ENCODE results near the gene SND1.

SND1 gene

DNA sequence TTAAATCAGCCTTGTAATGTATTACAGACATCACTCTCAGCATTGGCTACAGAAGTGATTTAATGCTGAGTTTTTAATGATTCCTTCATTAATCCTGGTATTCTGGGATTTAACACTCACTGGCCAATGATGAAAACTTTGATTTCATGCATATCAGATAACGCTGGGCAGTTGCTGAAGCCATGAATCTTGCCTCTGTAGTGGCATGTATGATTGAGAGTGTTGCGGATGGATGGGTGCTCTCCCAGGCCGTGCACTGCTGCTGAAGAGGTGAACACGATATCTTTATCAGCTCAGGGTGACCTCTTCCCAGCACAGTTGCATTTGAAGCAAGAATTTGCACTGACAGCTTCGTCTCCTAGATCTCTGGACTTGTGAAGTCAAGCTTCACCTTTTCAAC lies 210.5 kb downstream of the SND1 start:
- Histone ChIP-seq H3K4me2 (ENCODE audit: low read length) (no peak overlapping the region), H3K9me3 (ENCODE audit: low read length) (no peaks in the 10 kb centered on the region), H3K27ac (ENCODE audit: low read depth, low read length, poor library complexity, severe bottlenecking) (no peak overlapping the region), H3K4me3 (ENCODE audit: low read depth, low read length, poor library complexity, severe bottlenecking) (no peak overlapping the region), H3K79me2 (ENCODE audit: insufficient read depth, low read length) (no peaks in the 10 kb centered on the region), H2AFZ (ENCODE audit: low read length) (no peak overlapping the region), H3K4me1 (ENCODE audit: insufficient read depth, low read length, severe bottlenecking) (peaks cover under 1% of the 10 kb centered on the region), H3K27me3 (ENCODE audit: insufficient read depth, low read length) (no peaks in the 10 kb centered on the region), H3K36me3 (ENCODE audit: insufficient read depth, low read length) (peaks cover 30% of the 10 kb centered on the region), H3F3A (ENCODE audit: insufficient read depth, low read length) (no peaks in the 10 kb centered on the region), H3K9ac (ENCODE audit: low read length) (no peak overlapping the region), H3K9me2 (ENCODE audit: low read depth, low read length) (no peaks in the 10 kb centered on the region), H4K20me1 (ENCODE audit: insufficient read depth, low read length) (no peaks in the 10 kb centered on the region)
- TF ChIP-seq, protein P1, sequence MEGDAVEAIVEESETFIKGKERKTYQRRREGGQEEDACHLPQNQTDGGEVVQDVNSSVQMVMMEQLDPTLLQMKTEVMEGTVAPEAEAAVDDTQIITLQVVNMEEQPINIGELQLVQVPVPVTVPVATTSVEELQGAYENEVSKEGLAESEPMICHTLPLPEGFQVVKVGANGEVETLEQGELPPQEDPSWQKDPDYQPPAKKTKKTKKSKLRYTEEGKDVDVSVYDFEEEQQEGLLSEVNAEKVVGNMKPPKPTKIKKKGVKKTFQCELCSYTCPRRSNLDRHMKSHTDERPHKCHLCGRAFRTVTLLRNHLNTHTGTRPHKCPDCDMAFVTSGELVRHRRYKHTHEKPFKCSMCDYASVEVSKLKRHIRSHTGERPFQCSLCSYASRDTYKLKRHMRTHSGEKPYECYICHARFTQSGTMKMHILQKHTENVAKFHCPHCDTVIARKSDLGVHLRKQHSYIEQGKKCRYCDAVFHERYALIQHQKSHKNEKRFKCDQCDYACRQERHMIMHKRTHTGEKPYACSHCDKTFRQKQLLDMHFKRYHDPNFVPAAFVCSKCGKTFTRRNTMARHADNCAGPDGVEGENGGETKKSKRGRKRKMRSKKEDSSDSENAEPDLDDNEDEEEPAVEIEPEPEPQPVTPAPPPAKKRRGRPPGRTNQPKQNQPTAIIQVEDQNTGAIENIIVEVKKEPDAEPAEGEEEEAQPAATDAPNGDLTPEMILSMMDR (IDR thresholded peaks at IDR 0.05; ENCODE audit: low read length), result no peak
- TF ChIP-seq EZH2 (IDR thresholded peaks at IDR 0.05; ENCODE audit: borderline replicate concordance, low read length), result no peak

- Histone ChIP-seq H3K9ac (ENCODE audit: low read length) (no peak overlapping the region), H3K79me2 (ENCODE audit: insufficient read depth, low read length) (no peaks in the 10 kb centered on the region), H3K36me3 (ENCODE audit: insufficient read depth, low read length) (peaks cover 30% of the 10 kb centered on the region), H3K4me3 (ENCODE audit: low read depth, low read length, poor library complexity, severe bottlenecking) (no peak overlapping the region), H3K27me3 (ENCODE audit: insufficient read depth, low read length) (no peaks in the 10 kb centered on the region), H2AFZ (ENCODE audit: low read length) (no peak overlapping the region), H3K4me1 (ENCODE audit: insufficient read depth, low read length, severe bottlenecking) (no peaks in the 10 kb centered on the region), H3F3A (ENCODE audit: insufficient read depth, low read length) (no peaks in the 10 kb centered on the region), H3K9me3 (ENCODE audit: low read length) (no peaks in the 10 kb centered on the region), H4K20me1 (ENCODE audit: insufficient read depth, low read length) (no peaks in the 10 kb centered on the region), H3K9me2 (ENCODE audit: low read depth, low read length) (no peaks in the 10 kb centered on the region), H3K27ac (ENCODE audit: low read depth, low read length, poor library complexity, severe bottlenecking) (no peak overlapping the region), H3K4me2 (ENCODE audit: low read length) (no peak overlapping the region)
- TF ChIP-seq, protein P1 (IDR thresholded peaks at IDR 0.05; ENCODE audit: low read length), result no peak
- no peak for TF ChIP-seq EZH2 (IDR thresholded peaks at IDR 0.05; ENCODE audit: borderline replicate concordance, low read length)
Measured at GRCh38 chr7:127863082-127863481, 211.1 kb downstream of the SND1 start.

DNA sequence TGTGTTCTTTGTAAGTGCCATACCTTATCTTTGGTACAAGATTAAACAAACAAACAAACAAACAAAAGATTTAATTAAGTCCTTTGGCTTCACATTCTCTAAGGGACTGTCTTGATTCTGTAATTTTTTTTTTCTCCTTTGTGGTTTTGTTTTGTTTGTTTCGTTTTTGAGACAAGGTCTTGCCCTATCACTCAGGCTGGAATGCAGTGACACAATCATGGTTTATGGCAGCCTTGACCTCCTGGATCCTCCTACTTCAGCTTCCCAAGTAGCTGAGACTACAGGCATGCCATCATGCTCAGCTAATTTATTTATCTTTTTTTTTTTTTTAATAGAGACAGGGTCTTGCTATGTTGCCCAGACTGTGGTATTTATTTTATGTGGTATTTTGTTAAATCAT lies 213.5 kb downstream of the SND1 start:
- Histone ChIP-seq H3K4me3 (ENCODE audit: low read depth, low read length, poor library complexity, severe bottlenecking) (no peak overlapping the region), H3K27ac (ENCODE audit: low read depth, low read length, poor library complexity, severe bottlenecking) (no peak overlapping the region), H4K20me1 (ENCODE audit: insufficient read depth, low read length) (no peaks in the 10 kb centered on the region), H3K9me2 (ENCODE audit: low read depth, low read length) (no peaks in the 10 kb centered on the region), H2AFZ (ENCODE audit: low read length) (no peak overlapping the region), H3F3A (ENCODE audit: insufficient read depth, low read length) (no peaks in the 10 kb centered on the region), H3K4me2 (ENCODE audit: low read length) (no peak overlapping the region), H3K9me3 (ENCODE audit: low read length) (no peaks in the 10 kb centered on the region), H3K79me2 (ENCODE audit: insufficient read depth, low read length) (no peaks in the 10 kb centered on the region), H3K4me1 (ENCODE audit: insufficient read depth, low read length, severe bottlenecking) (peaks cover 3% of the 10 kb centered on the region), H3K36me3 (ENCODE audit: insufficient read depth, low read length) (peaks cover 34% of the 10 kb centered on the region), H3K9ac (ENCODE audit: low read length) (no peak overlapping the region), H3K27me3 (ENCODE audit: insufficient read depth, low read length) (no peaks in the 10 kb centered on the region)
- TF ChIP-seq, protein P1 (IDR thresholded peaks at IDR 0.05; ENCODE audit: low read length), result no peak
- TF ChIP-seq EZH2 (IDR thresholded peaks at IDR 0.05; ENCODE audit: borderline replicate concordance, low read length), result no peak

All from OCI-LY1 (cell line).